ENCODE measurements around the gene ZDHHC15. TPM values are rescaled to one million over a fixed set of nuclear protein-coding genes. Genes with fewer than 3 reads are reported as not detected.
"Not testable (repeated sequence)": the region's sequence is repeated elsewhere in the genome, so short reads cannot be mapped to it uniquely, and the experiment has no call there.

ZDHHC15 gene
- total and polyA plus RNA-seq, 10 of the 15 experiments (the other 5 are each of a cell fraction or from before 2014, with no cell fraction given), result 0.02 to 0.17 (median 0.10) TPM; not detected in 1

DNA sequence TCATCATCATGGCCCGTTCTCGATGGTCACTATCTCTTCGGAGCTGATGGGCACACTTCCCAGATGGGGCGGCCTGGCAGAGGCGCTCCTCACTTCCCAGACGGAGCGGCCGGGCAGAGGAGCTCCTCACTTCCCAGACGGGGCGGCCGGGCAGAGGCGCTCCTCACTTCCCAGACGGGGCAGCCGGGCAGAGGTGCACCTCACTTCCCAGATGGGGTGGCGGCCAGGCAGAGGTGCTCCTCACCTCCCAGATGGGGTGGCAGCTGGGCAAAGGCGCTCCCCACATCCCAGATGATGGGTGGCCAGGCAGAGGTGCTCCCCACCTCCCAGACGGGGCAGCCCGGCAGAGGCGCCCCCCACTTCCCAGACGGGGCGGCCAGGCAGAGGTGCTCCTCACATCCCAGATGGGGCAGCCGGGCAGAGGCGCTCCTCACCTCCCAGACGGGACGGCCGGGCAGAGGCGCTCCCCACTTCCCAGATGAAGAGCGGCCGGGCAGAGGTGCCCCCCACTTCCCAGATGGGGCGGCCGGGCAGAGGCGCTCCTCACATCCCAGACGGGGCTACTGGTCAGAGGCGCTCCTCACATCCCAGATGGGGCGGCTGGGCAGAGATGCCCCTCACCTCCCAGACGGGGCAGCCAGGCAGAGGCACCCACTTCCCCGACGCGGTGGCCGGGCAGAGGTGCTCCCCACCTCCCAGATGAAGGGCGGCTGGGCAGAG, 188.3 kb downstream of the ZDHHC15 start:
- H3K27ac ChIP-seq (ENCODE audit: control insufficient read depth, insufficient read depth); BruUV-seq (replicated peaks); DNase-seq (ENCODE audit: low read depth, low spot score); H3K9ac ChIP-seq (ENCODE audit: control insufficient read depth, insufficient read depth, low read length); H4K20me1 ChIP-seq (ENCODE audit: control insufficient read depth, insufficient read depth); FAIRE-seq; ATAC-seq; RAD21 ChIA-PET (ENCODE audit: unreplicated experiment); H3K36me3 ChIP-seq (ENCODE audit: control insufficient read depth in 2 of 2, insufficient read depth in 2 of 2, low read length in 1 of 2); H3K4me3 ChIP-seq; H3K27me3 ChIP-seq (replicated peaks in 1 of 2; ENCODE audit: control insufficient read depth in 2 of 2, insufficient read depth in 2 of 2, low read length in 1 of 2); H3K4me2 ChIP-seq (ENCODE audit: control insufficient read depth, insufficient read depth); SMC1A ChIA-PET (ENCODE audit: uncharacterized antibody, unreplicated experiment); CTCF ChIA-PET; in situ Hi-C loops (cut with MboI); H2AFZ ChIP-seq (ENCODE audit: control insufficient read depth, low read depth, low read length); POLR2A ChIA-PET; H3K9me3 ChIP-seq (replicated peaks; ENCODE audit: control insufficient read depth, insufficient read depth, low read length); intact Hi-C loops (cut with micrococcal nuclease; ENCODE audit: unreplicated experiment); H3K4me1 ChIP-seq (ENCODE audit: control insufficient read depth, insufficient read depth, low read length); H3K79me2 ChIP-seq (ENCODE audit: control insufficient read depth, insufficient read depth, low read length): not testable (repeated sequence)
- WGBS (ENCODE audit: insufficient coverage, insufficient replicate concordance, low lambda C conversion rate, missing lambda C conversion rate), result 90% methylated on average over 33 of the region's 41 CpGs

DNA sequence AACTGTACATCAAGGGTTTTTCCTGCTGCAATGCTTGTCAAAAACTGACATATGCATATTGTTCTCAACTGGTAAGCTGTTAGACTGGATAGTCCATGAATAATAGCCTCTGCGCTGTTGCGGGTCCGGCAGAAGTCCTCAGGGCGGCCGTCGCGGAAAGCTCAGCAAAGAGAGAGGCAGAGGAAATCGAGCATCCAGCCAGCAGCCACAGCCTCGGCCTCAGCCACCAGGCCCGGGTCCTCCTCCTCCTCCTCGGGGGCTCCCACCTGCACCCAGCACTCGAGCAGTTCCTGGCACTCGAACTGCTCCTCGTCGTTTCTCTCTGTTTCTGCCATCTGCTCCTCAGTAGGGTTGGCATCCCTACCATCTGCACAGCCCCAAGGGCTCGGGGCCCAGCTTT, 195.2 kb downstream of the ZDHHC15 start:
- ChIA-PET POLR2A (no interaction called here), RAD21 (ENCODE audit: unreplicated experiment) (no interaction called here), SMC1A (ENCODE audit: uncharacterized antibody, unreplicated experiment) (no interaction called here), CTCF (no interaction called here)
- BruUV-seq (replicated peaks), result no TSS peak
- ATAC-seq, result no peak
- Histone ChIP-seq H3K36me3 (ENCODE audit: control insufficient read depth in 2 of 2, insufficient read depth in 2 of 2, low read length in 1 of 2) (no peaks in the 10 kb centered on the region; a peak in 2 of 4 replicates), H3K27me3 (replicated peaks in 1 of 2; ENCODE audit: control insufficient read depth in 2 of 2, insufficient read depth in 2 of 2, low read length in 1 of 2) (no peaks in the 10 kb centered on the region), H3K4me1 (ENCODE audit: control insufficient read depth, insufficient read depth, low read length) (no peaks in the 10 kb centered on the region), H3K79me2 (ENCODE audit: control insufficient read depth, insufficient read depth, low read length) (no peaks in the 10 kb centered on the region), H3K4me3 (no peak overlapping the region), H3K9me3 (replicated peaks; ENCODE audit: control insufficient read depth, insufficient read depth, low read length) (no peaks in the 10 kb centered on the region; the same call in 2 of the 3 replicates), H2AFZ (ENCODE audit: control insufficient read depth, low read depth, low read length) (no peak overlapping the region), H3K9ac (ENCODE audit: control insufficient read depth, insufficient read depth, low read length) (no peak overlapping the region), H3K4me2 (ENCODE audit: control insufficient read depth, insufficient read depth) (no peak overlapping the region), H4K20me1 (ENCODE audit: control insufficient read depth, insufficient read depth) (no peaks in the 10 kb centered on the region), H3K27ac (ENCODE audit: control insufficient read depth, insufficient read depth) (no peak overlapping the region)
- TF ChIP-seq MYC (IDR thresholded peaks at IDR 0.05; ENCODE audit: insufficient read depth, insufficient read length, insufficient replicate concordance, low read length, severe bottlenecking) (no peak), STAT1 (conservative IDR thresholded peaks at IDR 0.05) (no peak), JUNB (IDR thresholded peaks at IDR 0.05) (no peak)
- TF ChIP-seq, protein P1, sequence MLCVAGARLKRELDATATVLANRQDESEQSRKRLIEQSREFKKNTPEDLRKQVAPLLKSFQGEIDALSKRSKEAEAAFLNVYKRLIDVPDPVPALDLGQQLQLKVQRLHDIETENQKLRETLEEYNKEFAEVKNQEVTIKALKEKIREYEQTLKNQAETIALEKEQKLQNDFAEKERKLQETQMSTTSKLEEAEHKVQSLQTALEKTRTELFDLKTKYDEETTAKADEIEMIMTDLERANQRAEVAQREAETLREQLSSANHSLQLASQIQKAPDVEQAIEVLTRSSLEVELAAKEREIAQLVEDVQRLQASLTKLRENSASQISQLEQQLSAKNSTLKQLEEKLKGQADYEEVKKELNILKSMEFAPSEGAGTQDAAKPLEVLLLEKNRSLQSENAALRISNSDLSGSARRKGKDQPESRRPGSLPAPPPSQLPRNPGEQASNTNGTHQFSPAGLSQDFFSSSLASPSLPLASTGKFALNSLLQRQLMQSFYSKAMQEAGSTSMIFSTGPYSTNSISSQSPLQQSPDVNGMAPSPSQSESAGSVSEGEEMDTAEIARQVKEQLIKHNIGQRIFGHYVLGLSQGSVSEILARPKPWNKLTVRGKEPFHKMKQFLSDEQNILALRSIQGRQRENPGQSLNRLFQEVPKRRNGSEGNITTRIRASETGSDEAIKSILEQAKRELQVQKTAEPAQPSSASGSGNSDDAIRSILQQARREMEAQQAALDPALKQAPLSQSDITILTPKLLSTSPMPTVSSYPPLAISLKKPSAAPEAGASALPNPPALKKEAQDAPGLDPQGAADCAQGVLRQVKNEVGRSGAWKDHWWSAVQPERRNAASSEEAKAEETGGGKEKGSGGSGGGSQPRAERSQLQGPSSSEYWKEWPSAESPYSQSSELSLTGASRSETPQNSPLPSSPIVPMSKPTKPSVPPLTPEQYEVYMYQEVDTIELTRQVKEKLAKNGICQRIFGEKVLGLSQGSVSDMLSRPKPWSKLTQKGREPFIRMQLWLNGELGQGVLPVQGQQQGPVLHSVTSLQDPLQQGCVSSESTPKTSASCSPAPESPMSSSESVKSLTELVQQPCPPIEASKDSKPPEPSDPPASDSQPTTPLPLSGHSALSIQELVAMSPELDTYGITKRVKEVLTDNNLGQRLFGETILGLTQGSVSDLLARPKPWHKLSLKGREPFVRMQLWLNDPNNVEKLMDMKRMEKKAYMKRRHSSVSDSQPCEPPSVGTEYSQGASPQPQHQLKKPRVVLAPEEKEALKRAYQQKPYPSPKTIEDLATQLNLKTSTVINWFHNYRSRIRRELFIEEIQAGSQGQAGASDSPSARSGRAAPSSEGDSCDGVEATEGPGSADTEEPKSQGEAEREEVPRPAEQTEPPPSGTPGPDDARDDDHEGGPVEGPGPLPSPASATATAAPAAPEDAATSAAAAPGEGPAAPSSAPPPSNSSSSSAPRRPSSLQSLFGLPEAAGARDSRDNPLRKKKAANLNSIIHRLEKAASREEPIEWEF (IDR thresholded peaks at IDR 0.05; ENCODE audit: insufficient replicate concordance, low read depth, low read length), result no peak
- TF ChIP-seq, protein P2, sequence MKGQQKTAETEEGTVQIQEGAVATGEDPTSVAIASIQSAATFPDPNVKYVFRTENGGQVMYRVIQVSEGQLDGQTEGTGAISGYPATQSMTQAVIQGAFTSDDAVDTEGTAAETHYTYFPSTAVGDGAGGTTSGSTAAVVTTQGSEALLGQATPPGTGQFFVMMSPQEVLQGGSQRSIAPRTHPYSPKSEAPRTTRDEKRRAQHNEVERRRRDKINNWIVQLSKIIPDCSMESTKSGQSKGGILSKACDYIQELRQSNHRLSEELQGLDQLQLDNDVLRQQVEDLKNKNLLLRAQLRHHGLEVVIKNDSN (IDR thresholded peaks at IDR 0.05; ENCODE audit: borderline replicate concordance, extremely low read length, insufficient read depth, low read depth, low read length), result no peak
- FAIRE-seq, result no peak
- in situ Hi-C loops (cut with MboI), result no loop called here
- intact Hi-C loops (cut with micrococcal nuclease; ENCODE audit: unreplicated experiment), result no loop called here
- no peak for DNase-seq (ENCODE audit: low read depth, low spot score)
- 66% methylated on average over 15 of the region's 16 CpGs for WGBS (ENCODE audit: insufficient coverage, insufficient replicate concordance, low lambda C conversion rate, missing lambda C conversion rate)
